Measurements from ENCODE around the gene MYT1.
"Not testable (repeated sequence)": the region's sequence is repeated elsewhere in the genome, so short reads cannot be mapped to it uniquely, and the experiment has no call there.

The MYT1 gene

DNA sequence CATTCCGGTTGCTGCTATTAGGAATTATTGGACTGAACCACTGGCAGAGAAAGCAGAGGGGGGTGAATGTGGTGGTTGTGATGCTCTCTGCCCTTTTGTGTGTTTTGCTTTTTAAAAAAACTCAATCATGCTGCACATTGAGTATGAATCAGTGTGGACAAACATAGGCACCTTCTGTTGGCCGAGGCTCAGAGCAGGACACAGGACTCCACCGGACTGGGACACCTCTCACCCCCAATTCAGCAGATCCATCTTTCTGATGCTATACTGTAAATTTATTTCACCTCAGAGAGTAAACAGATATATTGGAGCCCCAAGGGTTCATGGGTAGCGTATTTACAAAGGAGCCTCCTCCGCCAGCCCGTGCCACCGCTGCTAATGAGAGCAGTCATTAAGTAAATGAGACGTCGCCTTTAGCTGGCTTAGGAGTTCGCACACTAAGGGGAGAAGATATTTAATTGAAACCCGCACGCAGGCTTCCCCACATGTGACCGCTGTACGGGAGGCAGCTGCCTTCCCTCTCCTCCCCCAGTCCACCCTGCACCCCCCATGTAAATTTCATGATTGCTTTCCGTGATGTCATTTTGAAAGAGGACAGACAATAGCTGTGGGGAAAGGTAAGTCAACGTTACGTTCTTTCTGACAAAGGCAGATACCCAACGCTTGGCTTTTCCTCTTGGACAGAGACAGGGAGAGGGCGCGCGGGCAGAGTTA is at the start of gene MYT1:
MYT1 (plus strand) TSS at position 330 of the 714 bp plus-strand sequence. CDS start 34,410 bp downstream, outside the sequence.
- DNase-seq (ENCODE audit: low read depth), result no peak

DNA sequence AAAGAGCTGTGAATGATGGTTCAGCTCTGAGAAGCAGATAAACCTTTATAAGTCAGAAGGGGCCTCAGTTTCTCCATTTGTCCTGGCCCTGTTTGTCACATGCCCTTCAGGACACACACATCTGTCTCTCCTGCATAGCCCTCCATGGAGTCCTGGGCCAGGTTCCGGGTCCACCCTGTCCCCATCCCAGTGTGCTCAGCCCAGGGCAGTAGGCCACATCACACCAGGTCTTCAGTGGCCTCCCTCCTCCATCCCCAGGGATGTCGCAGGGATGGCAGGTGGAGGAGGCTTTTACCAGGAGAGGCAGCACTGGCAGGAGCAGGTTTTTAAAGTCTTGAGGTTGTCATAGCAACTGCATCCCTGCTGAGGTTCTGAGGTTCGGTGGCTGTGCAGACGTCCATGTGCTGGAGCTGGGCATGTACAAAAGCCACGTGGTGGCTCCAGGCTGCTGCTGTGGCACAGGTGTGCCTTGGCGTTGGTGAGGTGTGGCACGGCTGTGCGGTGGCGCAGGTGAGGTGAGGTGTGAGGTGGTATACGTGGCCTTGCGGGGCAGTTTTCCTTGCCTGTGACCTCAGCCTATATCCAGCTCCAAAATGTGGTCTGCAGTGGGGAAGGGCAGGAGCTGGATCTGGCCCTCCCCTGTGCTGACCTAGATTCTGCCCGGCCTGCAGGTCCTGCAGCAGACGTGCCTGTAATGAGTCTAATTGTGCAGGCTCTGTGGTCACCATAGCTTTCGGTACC is 48.9 kb upstream of the MYT1 start:
- no peak for DNase-seq (ENCODE audit: low read depth)

- DNase-seq (ENCODE audit: low read depth), result no peak
Observed at GRCh38 chr20:64116016-64116415, 48.2 kb upstream of the MYT1 start.

GRCh38 chr20:64116541-64117431 is 47.5 kb upstream of the MYT1 start:
- DNase-seq (ENCODE audit: low read depth), result no peak

DNA sequence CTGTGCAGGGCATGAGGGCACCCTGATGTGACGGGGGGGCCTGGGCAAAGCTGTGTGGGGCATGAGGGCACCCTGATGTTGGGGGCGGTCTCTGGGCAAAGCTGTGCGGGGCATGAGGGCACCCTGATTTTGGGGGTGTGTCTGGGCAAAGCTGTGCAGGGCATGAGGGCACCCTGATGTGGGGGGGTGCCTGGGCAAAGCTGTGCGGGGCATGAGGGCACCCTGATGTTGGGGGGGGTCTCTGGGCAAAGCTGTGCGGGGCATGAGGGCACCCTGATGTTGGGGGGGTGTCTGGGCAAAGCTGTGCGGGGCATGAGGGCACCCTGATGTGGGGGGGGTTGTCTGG is 46.8 kb upstream of the MYT1 start:
- not testable (repeated sequence) for DNase-seq (ENCODE audit: low read depth)

DNA sequence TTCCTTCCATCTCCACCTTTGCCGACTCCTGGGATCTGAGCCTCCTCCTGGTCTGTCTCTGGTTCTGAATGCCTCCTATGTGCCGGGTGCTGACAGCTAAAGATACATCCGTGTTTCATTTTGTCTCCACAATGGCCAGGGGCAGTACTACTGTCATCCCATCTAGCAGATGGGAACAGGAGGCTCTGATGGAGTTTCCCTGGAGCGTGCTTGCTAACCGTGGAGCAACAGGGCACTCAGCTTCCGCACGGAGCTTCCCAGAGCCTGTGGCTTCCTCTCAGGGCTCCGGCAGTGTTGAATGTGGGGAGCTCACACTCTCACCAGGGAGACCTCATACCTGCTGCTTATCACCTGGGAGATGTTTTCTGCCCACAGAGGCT is 45.0 kb upstream of the MYT1 start:
- DNase-seq (ENCODE audit: low read depth), result no peak

- DNase-seq (ENCODE audit: low read depth), result no peak
Observed at GRCh38 chr20:64119681-64120341, 44.4 kb upstream of the MYT1 start.

DNA sequence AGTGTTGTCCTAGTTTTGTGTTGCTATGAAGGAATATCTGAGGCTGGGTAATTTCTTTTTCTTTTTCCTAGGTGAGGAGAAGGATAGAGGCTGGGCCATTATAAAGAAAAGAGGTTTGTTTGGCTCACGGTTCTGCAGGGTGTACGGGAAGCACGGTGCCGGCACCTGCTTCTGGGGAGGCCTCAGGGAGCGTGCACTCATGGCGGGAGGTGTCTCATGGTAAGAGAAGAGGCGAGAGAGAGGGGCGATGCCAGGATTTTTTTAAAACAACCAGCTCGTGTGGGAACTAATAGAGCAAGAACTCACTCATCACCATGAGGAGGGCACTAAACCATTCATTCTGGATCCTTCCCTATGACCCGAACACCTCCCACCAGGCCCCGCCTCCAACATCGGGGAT is 42.7 kb upstream of the MYT1 start:
- no peak for DNase-seq (ENCODE audit: low read depth)

- not testable (repeated sequence) for DNase-seq (ENCODE audit: low read depth)
Observed at GRCh38 chr20:64122927-64123326, 41.3 kb upstream of the MYT1 start.

DNA sequence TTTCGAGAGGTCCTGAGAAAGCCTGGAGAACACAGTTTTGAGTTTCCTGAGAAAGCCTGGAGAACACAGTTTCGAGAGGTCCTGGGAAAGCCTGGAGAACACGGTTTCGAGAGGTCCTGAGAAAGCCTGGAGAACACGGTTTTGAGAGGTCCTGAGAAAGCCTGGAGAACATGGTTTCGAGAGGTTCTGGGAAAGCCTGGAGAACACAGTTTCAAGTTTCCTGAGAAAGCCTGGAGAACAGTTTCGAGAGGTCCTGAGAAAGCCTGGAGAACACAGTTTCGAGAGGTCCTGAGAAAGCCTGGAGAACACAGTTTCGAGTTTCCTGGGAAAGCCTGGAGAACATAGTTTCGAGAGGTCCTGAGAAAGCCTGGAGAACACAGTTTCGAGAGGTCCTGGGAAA is 40.7 kb upstream of the MYT1 start:
- not testable (repeated sequence) for DNase-seq (ENCODE audit: low read depth)

DNA sequence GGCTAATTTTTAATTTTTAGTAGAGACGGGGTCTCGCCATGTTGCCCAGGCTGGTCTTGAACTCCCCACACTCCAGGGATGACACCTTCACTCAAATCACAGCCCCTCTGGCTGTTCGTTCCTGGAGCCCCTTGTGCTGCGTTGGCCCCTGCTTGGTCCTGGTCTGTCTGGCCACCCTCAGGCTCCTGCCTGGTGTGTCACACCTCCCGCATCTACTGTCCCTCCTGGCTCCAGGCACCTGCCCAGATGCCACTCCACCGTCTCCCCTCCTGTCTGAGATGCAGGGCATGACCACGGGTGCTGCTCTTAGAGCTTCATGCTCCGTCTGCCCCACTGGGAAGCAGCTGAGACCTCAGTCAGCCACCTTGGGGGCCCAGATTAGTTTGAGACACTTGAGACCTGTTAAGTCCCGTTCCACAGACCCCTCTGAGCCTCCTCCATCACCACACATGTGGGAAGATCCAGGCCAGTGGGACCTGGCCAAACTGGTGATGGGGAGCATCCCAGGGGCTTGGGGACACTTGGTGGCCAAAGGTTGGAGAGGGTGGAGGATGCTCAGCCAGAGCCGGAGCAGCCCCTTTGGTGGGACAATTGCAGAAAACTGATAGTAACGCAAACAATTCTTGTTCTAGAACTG is 35.0 kb upstream of the MYT1 start:
- no peak for DNase-seq (ENCODE audit: low read depth)

- DNase-seq (ENCODE audit: low read depth), result no peak
Observed at GRCh38 chr20:64130271-64130670, 34.0 kb upstream of the MYT1 start.

DNA sequence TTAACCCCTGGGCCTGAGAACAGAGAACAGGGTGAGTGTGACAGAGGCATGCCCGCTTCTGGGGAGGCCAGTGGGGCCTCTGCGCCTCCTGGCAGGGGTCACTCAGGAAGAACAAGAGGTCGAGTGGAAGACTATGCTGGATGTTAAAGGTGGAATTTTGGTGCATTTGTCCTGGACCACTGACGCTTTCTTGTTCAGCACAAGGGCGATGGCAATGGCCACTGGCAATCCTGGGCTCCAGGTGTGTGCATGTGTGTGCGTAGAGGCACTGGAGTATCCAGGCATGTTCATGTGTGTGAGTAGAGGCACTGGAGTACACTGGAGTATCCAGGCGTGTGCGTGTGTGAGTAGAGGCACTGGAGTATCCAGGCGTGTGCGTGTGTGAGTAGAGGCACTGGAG is 33.4 kb upstream of the MYT1 start:
- DNase-seq (ENCODE audit: low read depth), result no peak

DNA sequence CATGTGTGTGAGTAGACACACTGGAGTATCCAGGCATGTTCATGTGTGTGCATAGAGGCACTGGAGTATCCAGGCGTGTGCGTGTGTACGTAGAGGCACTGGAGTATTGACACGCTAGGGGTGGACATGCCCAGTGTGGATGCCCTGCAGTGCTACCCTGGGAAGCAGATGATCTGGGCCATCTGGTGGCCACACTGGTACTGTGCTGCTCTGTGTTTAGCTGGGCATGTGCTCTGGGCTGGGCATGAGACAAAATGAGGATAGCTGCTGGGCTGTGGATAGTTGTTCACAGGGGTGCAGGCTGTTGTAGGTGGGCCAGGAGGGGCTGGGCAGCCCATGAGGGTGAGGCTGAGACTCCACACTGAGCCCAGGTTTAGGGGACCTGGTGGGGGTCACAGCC is 32.8 kb upstream of the MYT1 start:
- DNase-seq (ENCODE audit: low read depth), result no peak

DNA sequence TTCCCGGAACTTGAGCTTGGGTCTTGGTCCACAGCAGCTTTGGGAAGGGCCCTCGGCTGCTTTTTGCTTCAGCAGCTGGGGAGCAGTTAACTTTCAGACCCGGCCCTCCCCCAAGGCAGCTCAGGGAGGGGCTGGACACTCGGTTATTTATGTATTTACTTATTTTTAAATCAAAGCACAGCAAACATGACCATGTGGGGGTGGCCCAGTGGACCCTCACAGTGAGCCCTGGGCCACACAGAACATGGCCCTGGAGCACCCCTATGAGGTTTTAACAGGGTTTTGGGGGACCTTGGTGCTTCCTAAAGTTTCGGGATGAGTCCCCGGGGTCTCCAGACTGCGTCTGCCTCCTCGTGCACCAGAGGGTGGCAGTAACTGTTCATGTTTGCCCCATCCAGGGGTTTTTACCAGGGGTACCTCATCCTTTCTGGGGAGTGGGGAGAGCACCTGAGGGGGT is 30.3 kb upstream of the MYT1 start:
- DNase-seq (ENCODE audit: low read depth), result no peak

DNA sequence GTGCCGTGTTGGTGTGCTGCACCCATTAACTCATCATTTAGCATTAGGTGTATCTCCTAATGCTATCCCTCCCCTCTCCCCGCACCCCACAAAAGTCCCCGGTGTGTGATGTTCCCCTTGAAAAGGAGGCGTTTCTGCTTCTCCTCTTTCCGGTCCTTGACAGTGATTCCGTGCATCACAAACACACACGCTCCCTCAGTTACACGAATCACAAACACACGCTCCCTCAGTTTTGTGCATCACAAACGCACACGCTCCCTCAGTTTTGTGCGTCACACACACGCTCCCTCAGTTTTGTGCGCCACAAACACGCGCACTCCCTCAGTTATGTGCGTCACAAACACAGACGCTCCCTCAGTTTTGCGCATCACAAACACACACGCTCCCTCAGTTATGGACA is 29.5 kb upstream of the MYT1 start:
- not testable (repeated sequence) for DNase-seq (ENCODE audit: low read depth)

DNA sequence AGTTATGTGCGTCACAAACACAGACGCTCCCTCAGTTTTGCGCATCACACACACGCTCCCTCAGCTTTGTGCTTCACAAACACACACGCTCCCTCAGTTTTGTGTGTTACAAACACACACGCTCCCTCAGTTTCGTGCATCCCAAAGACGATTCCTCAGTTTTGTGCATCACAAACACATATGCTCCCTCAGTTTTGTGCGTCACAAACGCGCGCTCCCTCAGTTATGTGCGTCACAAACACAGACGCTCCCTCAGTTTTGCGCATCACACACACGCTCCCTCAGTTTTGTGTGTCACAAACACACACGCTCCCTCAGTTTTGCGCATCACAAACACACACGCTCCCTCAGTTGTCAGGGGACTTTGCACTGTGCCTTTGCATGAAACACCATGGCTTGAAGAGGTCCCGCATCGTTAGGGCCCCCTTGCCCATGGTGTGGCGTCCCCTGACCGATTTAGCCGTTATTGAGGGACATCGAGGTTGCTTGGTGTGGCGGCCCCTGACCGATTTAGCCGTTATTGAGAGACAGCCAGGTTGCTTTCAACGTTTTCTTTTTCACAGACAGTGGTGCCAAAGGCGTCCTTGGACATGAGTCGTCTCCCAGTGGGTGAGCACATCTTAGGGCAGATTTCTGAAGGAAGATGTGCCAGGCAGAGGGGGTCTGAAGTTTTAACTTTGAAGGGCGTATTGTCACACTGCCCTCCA is 28.1 kb upstream of the MYT1 start:
- DNase-seq (ENCODE audit: low read depth), result no peak

GRCh38 chr20:64137598-64138031 is 26.6 kb upstream of the MYT1 start:
- DNase-seq (ENCODE audit: low read depth), result no peak

DNA sequence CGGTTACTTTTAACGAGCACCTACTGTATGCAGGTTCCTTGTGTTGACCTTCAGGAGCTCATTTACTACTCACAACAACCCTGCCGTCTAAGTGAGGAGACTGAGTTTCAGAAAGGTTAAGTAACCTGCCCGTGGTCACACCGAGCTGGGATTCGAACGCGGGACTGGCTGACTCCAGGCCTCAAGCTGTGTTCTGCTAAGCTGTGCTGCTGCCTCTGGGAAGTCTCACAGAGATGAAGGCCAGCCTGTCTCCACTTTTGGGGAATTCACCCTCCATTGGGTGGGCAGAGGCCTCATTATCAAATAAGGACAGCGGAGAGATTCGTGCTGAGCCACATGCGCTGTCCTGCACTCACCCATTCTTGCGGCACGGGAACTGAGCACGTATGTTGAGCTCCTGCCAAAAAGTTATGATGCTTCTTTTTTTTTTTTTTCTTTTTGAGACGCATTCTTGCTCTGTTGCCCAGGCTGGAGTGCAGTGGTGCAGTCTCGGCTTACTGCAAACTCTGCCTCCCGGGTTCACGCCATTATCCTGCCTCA is 25.9 kb upstream of the MYT1 start:
- DNase-seq (ENCODE audit: low read depth), result no peak

GRCh38 chr20:64139199-64140060 is 24.8 kb upstream of the MYT1 start:
- no peak for DNase-seq (ENCODE audit: low read depth)

Measured in activated T-cell treated with anti-CD3 and anti-CD28 coated beads for 24 hours (primary cell).